Peyer's patch (tissue), 4 donors: ENCODE results near the gene GNG12. TPM values are rescaled to one million over a fixed set of nuclear protein-coding genes. Genes with fewer than 3 reads are reported as not detected.
A peak's percentile ranks its signal among the peaks of the same experiment; 100 is the strongest.

Source experiments
- DNase-seq, 3 donors: peaks; one replicate each; pipeline ENCODE4 v3.0.0-alpha.2; 2017 to 2019
- H3K27ac ChIP-seq, 4 donors: fragments of 200-600 bp; sonication (generic); one replicate each; pipeline ENCODE4 v1.5.1; 2016 to 2019
- H3K27me3 ChIP-seq, 2 donors: fragments of 200-600 bp; sonication (generic); one replicate each; pipeline ENCODE4 v1.5.1; 2019
- H3K36me3 ChIP-seq, 3 donors: fragments of 200-600 bp; sonication (generic); one replicate each; pipeline ENCODE4 v1.5.1; 2016 to 2019
- H3K4me1 ChIP-seq, 4 donors: fragments of 200-600 bp; sonication (generic); one replicate each; pipeline ENCODE4 v1.5.1; 2016 to 2019
- H3K4me3 ChIP-seq, 4 donors: fragments of 200-600 bp; sonication (generic); 1 replicate in 3 of 4; 2 replicates in 1 of 4; pipeline ENCODE4 v1.5.1; 2016 to 2019; ENCODE audit warnings: mild to moderate bottlenecking in 1 of 4
- H3K9me3 ChIP-seq, 4 donors: fragments of 200-600 bp; sonication (generic); one replicate each; pipeline ENCODE4 v1.5.1; 2016 to 2019; ENCODE audit warnings: mild to moderate bottlenecking in 1 of 4
- POLR2A ChIP-seq, 2 donors: fragments of 450-650 bp; IDR thresholded peaks; one replicate each; pipeline ENCODE4 v1.5.1; 2017; ENCODE audit warnings: antibody characterized with exemption in 2 of 2, mild to moderate bottlenecking in 2 of 2, moderate library complexity in 2 of 2
- total RNA-seq, 4 donors: library from RNA; depleted of rRNA; stranded (reverse); fragments of >200 nt; gene quantifications; one replicate each; pipeline ENCODE4 v1.1.0, GENCODE V29; 2016
- TF ChIP-seq, protein P1 (sequence below), 6 experiments: fragments of 450-650 bp in 4 of 6; fragments of 200-600 bp in 2 of 6; sonication (generic) in 1 of 6; IDR thresholded peaks; one replicate each; pipeline ENCODE4 v1.5.1; 2017 to 2019; ENCODE audit warnings: antibody characterized with exemption in 6 of 6, mild to moderate bottlenecking in 3 of 6, moderate library complexity in 1 of 6

Gene GNG12
- 100 to 1,000 TPM in 3 of 4 donors, 10 to 100 TPM in 1; 61.9 to 271 (median 165) TPM for total RNA-seq

DNA sequence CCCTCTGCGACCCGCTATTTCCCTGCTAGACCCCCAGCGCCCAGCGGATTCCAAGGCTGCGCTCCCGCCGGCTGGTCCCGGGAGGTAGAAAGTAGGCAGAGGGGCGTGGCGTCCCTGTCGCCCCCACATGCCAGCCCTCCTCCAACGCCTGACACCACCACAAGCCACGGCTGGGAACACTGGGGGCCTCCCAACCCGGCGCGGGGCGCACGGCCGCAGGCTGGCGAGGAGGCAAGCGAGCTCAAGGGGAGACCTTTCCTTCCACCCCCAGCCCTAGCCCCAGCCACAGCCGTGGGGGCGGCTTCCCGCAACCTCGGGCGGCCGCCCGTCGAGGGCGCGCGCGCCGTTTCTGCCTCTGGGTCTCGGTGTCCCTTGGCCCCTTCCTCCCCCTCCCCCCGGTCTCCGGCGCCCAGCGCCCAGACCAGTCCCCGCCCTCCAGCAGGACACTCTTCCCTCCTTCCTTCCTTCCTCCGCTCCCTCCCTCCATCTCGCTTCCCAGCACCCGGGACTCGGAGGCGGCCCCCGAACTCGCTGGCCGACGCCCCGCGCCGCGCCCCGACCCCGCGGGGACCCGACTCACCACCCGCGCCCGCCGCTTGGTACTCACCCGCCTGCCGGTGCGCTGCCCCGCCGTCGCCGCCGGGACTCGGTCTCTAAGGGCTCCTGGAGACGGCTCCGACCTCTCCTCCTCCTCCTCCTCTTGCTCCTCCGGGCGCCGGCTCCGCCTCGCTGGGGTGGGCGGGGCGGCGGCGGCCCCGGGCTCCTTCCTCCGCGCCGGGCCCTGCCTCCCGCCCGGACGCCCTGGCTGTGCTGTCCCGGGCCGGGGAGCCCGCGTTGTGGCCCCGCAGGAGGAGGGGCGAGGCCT, at the start of gene GNG12:
Gene GNG12, minus strand, starts transcription at position 731 of the 865 bp plus-strand sequence. CDS start 125,781 bp downstream, outside the sequence.
- Histone ChIP-seq H3K9me3 (no peaks in the 10 kb centered on the region), H3K27ac (peak within 1 kb of the TSS; percentile 68 to 98 (median 92)), H3K4me1 (peaks cover 0 to 39% (median 2%) of the 10 kb centered on the region in 4 donors), H3K4me3 (peak within 1 kb of the TSS; percentile 44 to 96 (median 70)), H3K36me3 (no peaks in the 10 kb centered on the region), H3K27me3 (no peaks in the 10 kb centered on the region)
- DNase-seq: peak in 2 of 3 donors; percentile 78 to 86
- TF ChIP-seq POLR2A (IDR thresholded peaks at IDR 0.05): peak; percentile 69 to 80
- TF ChIP-seq, protein P1, sequence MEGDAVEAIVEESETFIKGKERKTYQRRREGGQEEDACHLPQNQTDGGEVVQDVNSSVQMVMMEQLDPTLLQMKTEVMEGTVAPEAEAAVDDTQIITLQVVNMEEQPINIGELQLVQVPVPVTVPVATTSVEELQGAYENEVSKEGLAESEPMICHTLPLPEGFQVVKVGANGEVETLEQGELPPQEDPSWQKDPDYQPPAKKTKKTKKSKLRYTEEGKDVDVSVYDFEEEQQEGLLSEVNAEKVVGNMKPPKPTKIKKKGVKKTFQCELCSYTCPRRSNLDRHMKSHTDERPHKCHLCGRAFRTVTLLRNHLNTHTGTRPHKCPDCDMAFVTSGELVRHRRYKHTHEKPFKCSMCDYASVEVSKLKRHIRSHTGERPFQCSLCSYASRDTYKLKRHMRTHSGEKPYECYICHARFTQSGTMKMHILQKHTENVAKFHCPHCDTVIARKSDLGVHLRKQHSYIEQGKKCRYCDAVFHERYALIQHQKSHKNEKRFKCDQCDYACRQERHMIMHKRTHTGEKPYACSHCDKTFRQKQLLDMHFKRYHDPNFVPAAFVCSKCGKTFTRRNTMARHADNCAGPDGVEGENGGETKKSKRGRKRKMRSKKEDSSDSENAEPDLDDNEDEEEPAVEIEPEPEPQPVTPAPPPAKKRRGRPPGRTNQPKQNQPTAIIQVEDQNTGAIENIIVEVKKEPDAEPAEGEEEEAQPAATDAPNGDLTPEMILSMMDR (IDR thresholded peaks at IDR 0.05): no peak

GRCh38 chr1:67882196-67882958, 49.1 kb upstream of the GNG12 start:
- H3K4me1 ChIP-seq: no peaks in the 10 kb centered on the region
- TF ChIP-seq, protein P1 (IDR thresholded peaks at IDR 0.05): no peak
- no peak for TF ChIP-seq POLR2A (IDR thresholded peaks at IDR 0.05)
- no peak overlapping the region for H3K4me3 ChIP-seq
- H3K27me3 ChIP-seq: no peaks in the 10 kb centered on the region
- no peak overlapping the region for H3K27ac ChIP-seq
- DNase-seq: no peak
- no peaks in the 10 kb centered on the region for H3K9me3 ChIP-seq
- no peaks in the 10 kb centered on the region for H3K36me3 ChIP-seq

- H3K4me1 ChIP-seq: no peaks in the 10 kb centered on the region
- H3K4me3 ChIP-seq: no peak overlapping the region
- TF ChIP-seq, protein P1 (IDR thresholded peaks at IDR 0.05): no peak
- no peaks in the 10 kb centered on the region for H3K9me3 ChIP-seq
- no peak for DNase-seq
- H3K27ac ChIP-seq: no peak overlapping the region
- H3K36me3 ChIP-seq: no peaks in the 10 kb centered on the region
- H3K27me3 ChIP-seq: no peaks in the 10 kb centered on the region
Observed at GRCh38 chr1:67880056-67880601, 46.9 kb upstream of the GNG12 start.

DNA sequence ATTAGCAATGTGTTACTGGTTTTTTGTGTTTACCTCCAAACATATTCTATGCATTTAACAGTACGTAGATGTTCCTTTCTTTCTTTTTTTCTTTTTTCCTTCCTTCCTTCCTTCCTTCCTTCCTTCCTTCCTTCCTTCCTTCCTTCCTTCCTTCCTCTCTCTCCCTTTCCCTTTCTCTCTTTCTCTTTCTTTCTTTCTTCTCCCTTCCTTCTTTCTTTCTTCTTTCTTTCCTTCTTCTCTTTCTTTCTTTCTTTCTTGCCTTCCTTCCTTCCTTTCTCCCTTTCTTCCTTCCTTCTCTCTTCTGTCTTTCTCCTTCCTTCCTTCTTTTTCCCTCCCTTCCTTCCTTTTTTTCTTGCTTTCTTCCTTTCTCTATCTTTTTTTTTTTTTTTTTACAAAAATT, 46.2 kb upstream of the GNG12 start:
- Histone ChIP-seq H3K9me3 (no peaks in the 10 kb centered on the region), H3K4me1 (no peaks in the 10 kb centered on the region), H3K4me3 (no peak overlapping the region), H3K27ac (no peak overlapping the region), H3K27me3 (no peaks in the 10 kb centered on the region), H3K36me3 (no peaks in the 10 kb centered on the region)
- no peak for DNase-seq
- TF ChIP-seq POLR2A (IDR thresholded peaks at IDR 0.05): no peak
- TF ChIP-seq, protein P1 (IDR thresholded peaks at IDR 0.05): no peak

GRCh38 chr1:67874501-67875111, 41.3 kb upstream of the GNG12 start:
- no peaks in the 10 kb centered on the region for H3K4me1 ChIP-seq
- H3K36me3 ChIP-seq: no peaks in the 10 kb centered on the region
- H3K27ac ChIP-seq: no peak overlapping the region
- no peak overlapping the region for H3K4me3 ChIP-seq
- H3K27me3 ChIP-seq: no peaks in the 10 kb centered on the region
- TF ChIP-seq, protein P1 (IDR thresholded peaks at IDR 0.05): no peak
- no peak for TF ChIP-seq POLR2A (IDR thresholded peaks at IDR 0.05)
- no peaks in the 10 kb centered on the region for H3K9me3 ChIP-seq
- no peak for DNase-seq
